Measurements from ENCODE around the gene GNG10. TPM values are rescaled to one million over a fixed set of nuclear protein-coding genes. Genes with fewer than 3 reads are reported as not detected.

Gene GNG10
- total and polyA plus RNA-seq, 12 donors, result 23.6 to 127 (median 55.5) TPM

- Histone ChIP-seq H3K4me3 (no peak overlapping the region), H3K9me3 (replicated peaks in 1 of 3) (no peaks in the 10 kb centered on the region), H3K27ac (no peak overlapping the region), H3K27me3 (no peaks in the 10 kb centered on the region), H3K4me1 (replicated peaks in 1 of 2) (peaks cover 13 to 16% of the 10 kb centered on the region in 2 donors), H3K36me3 (replicated peaks in 1 of 2) (peaks cover 0 to 25% of the 10 kb centered on the region in 2 donors)
- no peak for DNase-seq
- intact Hi-C loops (cut with DNase I), result no loop called here
- WGBS, 4 donors, result 79 to 94% (median 91%) methylated on average over 4 of the region's 4 CpGs
- TF ChIP-seq CTCF (IDR thresholded peaks at IDR 0.05) (no peak), POLR2A (IDR thresholded peaks at IDR 0.05) (no peak)
Observed at GRCh38 chr9:111649016-111649415, 12.4 kb upstream of the GNG10 start.

- TF ChIP-seq CTCF (IDR thresholded peaks at IDR 0.05) (no peak), POLR2A (IDR thresholded peaks at IDR 0.05) (no peak)
- 65 to 89% (median 84%) methylated on average over 6 of the region's 6 CpGs for WGBS, 4 donors
- H3K27ac ChIP-seq, result no peak overlapping the region
- no peak for DNase-seq
- H3K27me3 ChIP-seq, result no peaks in the 10 kb centered on the region
- intact Hi-C loops (cut with DNase I), result no loop called here
- H3K4me3 ChIP-seq, result no peak overlapping the region
- no peaks in the 10 kb centered on the region for H3K9me3 ChIP-seq (replicated peaks in 1 of 3)
- no peaks in the 10 kb centered on the region for H3K4me1 ChIP-seq (replicated peaks in 1 of 2)
- H3K36me3 ChIP-seq (replicated peaks in 1 of 2), result peaks cover 0 to 25% of the 10 kb centered on the region in 2 donors
Observed at GRCh38 chr9:111657051-111657450, 4.4 kb upstream of the GNG10 start.

GRCh38 chr9:111658943-111659342, 2.5 kb upstream of the GNG10 start:
- WGBS, 4 donors, result 71 to 93% (median 75%) methylated on average over 8 of the region's 8 CpGs
- H3K27ac ChIP-seq, result no peak overlapping the region
- no peaks in the 10 kb centered on the region for H3K27me3 ChIP-seq
- no peak for DNase-seq
- H3K4me3 ChIP-seq, result no peak overlapping the region
- H3K4me1 ChIP-seq (replicated peaks in 1 of 2), result peaks cover 0 to 9% of the 10 kb centered on the region in 2 donors
- H3K9me3 ChIP-seq (replicated peaks in 1 of 3), result no peaks in the 10 kb centered on the region
- no peak for TF ChIP-seq CTCF (IDR thresholded peaks at IDR 0.05)
- TF ChIP-seq POLR2A (IDR thresholded peaks at IDR 0.05), result no peak
- intact Hi-C loops (cut with DNase I), result no loop called here
- peaks cover 0 to 15% of the 10 kb centered on the region in 2 donors for H3K36me3 ChIP-seq (replicated peaks in 1 of 2)

GRCh38 chr9:111659691-111660090, 1.7 kb upstream of the GNG10 start:
- Histone ChIP-seq H3K27ac (no peak overlapping the region), H3K4me3 (no peak overlapping the region), H3K27me3 (no peaks in the 10 kb centered on the region), H3K36me3 (replicated peaks in 1 of 2) (peaks cover 0 to 9% of the 10 kb centered on the region in 2 donors), H3K4me1 (replicated peaks in 1 of 2) (peaks cover 0 to 12% of the 10 kb centered on the region in 2 donors), H3K9me3 (replicated peaks in 1 of 3) (no peaks in the 10 kb centered on the region)
- TF ChIP-seq CTCF (IDR thresholded peaks at IDR 0.05), result no peak
- TF ChIP-seq POLR2A (IDR thresholded peaks at IDR 0.05), result no peak
- DNase-seq, result no peak
- WGBS, 4 donors, result 84 to 98% (median 93%) methylated on average over 3 of the region's 3 CpGs
- intact Hi-C loops (cut with DNase I), result no loop called here

All from adrenal gland (tissue), 12 donors.